NCI-H146 treated with DMSO at 0.1 percent for 48 hours (cell line): ENCODE data around the gene SLC25A26.
"Not testable (repeated sequence)": the region's sequence is repeated elsewhere in the genome, so short reads cannot be mapped to it uniquely, and the experiment has no call there.

Source experiments
- DNase-seq: peaks from one replicate; lab custom pipeline; 2025; ENCODE audit not compliant: unreplicated experiment; lab: John Stamatoyannopoulos, UW

Gene SLC25A26

DNA sequence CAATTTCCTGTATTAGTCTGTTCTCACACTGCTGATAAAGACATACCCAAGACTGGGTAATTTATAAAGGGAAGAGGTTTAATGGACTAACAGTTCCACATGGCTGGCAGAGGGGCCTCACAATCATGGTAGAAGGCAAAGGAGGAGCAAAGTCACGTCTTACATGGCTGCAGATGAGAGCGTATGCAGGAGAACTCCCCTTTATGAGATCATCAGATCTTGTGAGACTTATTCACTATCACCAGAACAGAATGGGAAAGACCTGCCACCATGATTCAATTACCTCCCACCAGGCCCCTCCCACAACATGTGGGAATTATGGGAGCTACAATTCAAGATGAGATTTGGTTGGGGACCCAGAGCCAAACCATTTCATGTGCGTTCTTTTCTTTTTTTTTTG is 5.3 kb downstream of the SLC25A26 start:
- DNase-seq: not testable (repeated sequence)

DNA sequence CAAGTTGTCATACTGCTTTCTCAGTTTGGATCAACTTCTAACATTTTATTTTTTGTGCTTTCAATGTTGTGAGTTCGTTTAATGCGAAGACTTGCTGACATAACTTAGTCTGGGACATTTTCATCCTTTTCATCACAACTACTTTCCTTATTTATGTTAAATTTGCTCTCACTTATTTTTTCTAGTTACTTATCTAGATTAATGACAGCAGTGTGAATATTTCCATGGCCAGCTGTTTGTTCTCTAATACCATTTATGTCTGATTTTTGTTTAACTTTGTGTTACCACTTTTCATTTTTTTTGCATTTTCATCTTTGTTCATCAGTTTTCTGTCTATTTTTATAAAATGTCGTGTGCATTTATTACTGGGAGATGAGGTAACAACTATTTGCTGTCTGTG is 6.2 kb downstream of the SLC25A26 start:
- no peak for DNase-seq

DNA sequence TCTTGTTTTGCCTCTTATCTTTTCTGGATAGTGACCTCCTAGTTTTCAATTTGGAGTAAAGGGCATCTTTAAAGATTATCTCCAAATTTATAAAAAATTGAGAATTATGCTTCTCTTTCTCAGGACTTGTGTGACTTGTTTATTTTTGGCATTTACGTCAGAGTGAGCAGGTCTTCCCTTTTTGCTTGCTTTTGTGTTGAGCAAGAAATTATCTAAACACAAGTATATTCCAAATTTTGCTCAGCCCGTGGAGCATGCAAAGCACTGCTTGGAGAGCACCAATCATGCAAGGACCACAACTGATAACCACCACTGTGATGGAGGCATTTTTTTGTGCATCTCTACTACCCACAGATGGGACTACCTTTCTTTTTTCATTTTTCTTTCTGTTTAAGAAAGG is 7.1 kb downstream of the SLC25A26 start:
- no peak for DNase-seq

DNA sequence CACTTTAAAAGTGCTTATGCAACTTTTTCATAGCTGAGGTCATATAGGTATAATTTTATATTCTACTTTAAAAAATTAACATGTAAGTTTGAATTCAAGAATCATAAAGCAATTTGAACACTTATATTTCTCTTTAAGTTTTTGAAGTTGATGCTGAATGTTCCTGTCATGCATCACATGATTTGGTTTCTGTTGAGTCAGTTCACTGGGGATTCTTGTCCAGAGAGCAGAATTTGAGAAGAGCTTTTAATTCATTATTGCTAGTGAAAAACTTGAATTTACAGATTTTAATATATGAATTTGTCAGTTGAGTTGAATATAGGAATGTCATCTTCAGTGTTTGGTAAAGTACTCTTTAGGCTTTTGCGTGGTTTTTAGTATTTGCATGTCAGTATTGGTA is 7.9 kb downstream of the SLC25A26 start:
- no peak for DNase-seq

DNA sequence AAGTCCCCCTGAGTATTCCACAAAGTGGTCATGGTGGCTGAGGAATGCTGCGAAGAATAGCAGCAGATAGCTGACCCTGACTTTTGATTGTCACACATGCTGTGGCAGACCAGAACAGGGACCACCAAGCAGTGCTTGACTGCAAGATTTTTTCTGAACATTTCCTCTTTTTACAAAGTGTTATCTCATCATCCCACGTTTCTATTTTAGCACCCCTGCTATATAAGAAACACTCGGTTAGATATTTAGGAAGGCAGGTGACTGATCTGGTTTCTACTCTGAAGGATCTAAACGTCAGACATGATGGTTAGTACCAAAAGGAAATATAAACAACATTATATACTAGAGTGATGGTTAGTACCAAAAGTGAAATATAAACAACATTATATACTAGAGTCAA is 9.1 kb downstream of the SLC25A26 start:
- no peak for DNase-seq

DNA sequence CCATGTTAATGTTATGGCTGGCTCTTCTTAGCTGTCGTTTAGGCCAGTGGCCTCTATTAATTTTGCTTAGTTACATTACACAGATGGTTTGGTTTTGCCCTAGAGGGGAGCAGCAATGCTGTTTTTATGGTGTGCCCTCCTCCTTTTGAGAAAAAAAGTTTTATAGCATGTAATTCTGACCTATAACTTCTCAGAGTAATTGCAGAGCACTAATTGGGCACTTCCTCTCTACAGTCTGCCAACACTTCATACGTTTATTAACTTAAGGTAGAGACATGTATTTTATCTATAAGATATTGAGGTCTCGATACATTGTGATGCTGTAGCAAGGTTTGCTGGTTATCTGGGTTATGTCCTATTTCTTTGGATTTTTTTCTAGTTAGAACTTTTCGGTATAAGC is 12.2 kb downstream of the SLC25A26 start:
- no peak for DNase-seq

DNA sequence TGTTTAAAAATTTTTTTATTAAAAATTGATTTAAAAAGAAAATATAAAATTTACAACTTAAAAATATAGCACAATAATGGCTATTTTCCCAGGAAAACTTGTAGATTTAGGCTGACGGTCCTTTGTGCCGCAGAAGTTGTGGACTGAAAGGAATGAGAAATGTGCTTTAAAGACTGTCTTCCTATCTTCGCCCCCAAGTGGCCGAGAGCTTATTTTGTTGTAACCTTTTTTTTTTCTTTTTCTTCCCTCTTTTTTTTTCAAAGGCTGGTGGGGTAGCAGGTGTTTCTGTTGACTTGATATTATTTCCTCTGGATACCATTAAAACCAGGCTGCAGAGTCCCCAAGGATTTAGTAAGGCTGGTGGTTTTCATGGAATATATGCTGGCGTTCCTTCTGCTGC is 15.5 kb downstream of the SLC25A26 start:
- no peak for DNase-seq

DNA sequence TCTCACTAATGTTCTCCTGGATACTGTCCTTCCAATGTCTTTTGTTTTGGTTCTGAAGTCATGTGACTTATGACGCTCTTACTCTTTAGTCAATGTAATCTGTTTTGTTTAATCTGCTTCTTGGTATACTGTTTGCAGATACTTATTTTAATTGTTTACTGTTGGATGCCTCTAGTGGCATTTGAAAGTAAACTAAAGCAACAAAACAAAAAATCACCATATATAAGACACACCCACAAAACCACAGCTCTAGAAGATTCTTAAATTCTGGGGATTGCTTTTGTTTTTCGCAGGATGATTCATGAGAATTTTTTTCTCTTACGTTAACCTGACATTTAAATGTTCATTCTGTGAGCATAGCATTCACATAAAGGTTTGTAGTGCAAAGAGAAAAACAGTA is 16.8 kb downstream of the SLC25A26 start:
- no peak for DNase-seq

DNA sequence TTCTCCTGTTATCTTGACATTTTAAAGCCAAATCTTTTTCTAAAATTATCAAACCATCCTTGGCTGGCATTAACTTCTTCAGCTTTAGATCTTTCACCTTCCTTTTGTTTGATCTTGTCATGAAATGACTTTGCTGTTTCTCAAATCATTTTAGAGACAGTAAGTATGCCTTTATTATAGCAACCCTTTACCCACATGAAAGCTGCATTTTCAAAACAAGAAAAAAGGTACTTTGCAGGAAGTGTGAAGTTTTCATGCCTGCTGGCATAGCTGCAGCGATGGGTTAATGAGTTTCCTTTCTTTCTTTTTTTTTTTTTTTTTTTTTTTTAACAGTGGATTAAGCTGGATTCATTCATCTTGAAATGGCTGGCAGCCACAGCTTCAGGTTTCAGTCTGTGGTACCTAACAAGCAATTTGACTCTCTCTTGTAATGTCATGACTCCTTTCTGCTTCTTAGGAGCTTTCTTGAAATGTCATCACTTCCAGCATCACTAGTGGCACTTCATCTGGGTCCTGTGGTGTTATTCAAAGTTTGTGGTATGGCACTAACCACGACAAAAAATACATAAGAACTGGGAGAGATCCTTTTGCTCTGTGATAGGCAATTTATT is 18.8 kb downstream of the SLC25A26 start:
- DNase-seq: no peak

DNA sequence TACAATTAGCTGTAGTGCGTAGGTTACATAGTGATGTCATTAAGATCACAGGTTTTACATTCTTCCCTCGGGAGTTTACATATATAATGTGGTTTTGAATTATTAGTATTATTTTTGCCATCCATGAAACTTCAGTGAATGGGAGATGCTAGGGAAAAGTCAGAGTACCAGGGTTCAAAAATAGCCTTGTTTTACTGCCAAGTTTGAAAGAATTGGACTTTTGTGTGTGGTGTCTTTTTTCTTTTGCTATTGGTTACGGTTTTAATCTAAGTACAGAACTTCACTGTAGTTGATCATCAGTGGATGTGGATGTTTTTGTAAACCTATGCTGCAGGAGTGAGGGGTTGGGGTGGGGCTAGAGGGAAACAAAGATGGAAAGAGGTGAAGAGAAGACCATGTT is 20.7 kb downstream of the SLC25A26 start:
- no peak for DNase-seq

DNA sequence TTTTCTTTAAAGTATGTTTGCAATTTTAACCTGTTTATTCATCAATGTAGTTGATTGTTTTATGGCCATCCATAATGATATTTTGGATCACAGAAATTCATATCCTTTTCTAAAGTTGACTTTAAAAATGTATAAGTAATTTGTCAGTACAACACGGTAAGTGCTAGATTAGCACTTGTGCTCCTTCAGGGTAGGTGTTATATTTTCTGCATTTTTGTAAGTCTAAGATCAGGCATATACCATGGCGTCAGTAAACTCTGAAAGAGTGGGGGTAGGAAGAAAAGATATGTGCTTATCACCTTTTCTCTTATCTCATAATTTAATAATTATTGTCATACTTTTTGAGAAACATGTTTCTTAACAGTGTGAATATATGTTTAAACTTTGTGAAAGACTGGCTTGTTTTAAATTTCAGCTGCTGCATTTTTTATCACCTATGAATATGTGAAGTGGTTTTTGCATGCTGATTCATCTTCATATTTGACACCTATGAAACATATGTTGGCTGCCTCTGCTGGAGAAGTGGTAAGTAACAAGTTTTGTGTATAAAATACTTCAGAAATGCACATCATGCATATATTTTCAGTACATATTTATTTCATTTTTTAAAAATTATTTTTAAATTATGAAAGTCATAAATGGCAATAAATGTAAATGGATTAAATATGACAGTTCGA is 22.1 kb downstream of the SLC25A26 start:
- DNase-seq: no peak

DNA sequence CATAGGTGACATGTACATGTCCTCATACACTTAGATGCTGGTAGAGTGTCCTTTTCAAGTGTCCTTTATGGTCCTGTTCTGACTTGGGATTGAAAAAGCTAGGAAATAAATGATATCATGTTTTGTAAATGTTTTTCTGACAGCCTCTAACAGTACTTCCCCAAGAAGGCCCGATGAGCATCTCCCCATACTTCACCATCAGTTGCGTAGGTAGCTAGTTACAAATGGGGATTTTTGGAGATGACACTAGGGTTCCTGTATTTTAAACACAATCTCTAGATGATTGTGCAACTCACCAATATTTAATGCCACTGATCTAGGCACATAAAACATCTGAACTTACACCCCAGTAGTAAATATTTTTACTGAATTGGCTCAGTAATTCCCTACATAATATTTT is 27.8 kb downstream of the SLC25A26 start:
- DNase-seq: no peak

DNA sequence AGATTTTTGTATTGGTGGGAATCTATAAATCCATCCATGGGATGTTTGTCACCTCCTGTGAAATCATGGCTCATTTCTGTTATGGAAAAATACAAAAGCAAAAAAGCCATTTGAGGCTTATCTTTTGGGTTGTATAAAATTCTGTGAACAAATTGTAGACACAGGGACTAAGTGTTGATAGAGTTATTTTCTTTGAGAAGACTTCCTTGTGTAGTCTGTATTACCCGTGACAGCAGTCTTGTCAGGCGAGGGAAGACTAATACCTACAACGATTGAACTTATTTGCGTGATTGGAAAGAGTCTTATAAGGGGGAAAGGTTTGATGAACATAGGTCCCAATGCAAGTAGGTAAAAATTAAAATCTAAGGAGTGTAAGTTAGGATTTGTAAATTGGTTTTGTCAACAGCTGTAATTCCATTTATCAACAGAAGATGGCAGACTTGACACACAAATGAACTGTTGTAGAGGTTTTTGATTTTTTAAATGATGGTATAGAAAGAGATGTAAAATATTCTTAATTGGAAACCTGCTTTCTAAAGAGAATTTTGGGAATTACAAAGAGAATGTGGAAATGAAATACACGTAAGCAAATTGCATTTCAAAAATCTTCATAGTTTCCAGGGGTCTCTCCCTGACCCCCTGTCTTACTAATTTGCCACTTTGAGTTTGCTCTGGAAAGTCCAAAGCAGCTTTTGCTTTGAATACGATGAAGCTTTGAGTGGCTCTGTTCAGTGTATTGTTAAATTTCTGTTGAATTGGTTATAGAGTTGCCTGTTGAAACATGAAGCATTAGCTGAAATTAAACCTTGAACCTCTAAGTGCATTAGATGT is 33.2 kb downstream of the SLC25A26 start:
- DNase-seq: no peak

DNA sequence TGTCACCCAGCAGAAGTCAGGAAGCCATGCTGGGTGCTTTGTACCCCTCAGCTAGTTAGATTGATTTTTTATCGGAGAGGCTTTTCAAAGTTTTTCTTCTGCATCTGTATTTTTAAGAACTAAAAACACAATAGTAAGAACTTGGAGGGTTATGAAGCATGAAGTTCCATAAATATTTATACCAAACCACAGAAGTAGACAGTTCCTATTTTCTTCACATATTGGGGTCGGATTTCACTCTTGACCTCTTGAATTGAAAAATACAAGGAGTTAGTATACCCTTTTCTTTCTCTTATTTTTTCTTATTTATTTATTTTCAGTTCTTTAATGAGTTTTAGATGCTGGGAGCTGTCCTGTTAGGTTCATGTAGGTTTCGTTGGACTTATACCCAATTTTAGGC is 35.1 kb downstream of the SLC25A26 start:
- no peak for DNase-seq

DNA sequence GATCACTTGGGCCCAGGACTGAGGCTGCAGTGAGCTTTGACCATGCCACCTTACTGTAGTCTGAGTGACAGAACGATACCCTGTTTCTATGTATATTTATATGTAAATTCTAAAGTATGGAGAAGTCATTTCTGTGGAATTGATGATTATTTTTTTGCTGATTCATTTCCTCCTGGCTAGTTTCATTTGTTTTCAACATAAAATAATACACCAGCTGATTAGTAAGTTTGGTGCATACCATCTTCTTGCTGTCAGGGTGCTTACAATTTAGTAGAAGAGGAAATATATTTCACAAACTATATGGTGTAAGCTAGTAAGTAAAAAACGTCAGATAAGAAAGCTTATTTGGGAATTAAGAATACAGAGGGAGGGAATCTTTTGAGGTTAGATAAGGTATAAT is 36.0 kb downstream of the SLC25A26 start:
- no peak for DNase-seq

DNA sequence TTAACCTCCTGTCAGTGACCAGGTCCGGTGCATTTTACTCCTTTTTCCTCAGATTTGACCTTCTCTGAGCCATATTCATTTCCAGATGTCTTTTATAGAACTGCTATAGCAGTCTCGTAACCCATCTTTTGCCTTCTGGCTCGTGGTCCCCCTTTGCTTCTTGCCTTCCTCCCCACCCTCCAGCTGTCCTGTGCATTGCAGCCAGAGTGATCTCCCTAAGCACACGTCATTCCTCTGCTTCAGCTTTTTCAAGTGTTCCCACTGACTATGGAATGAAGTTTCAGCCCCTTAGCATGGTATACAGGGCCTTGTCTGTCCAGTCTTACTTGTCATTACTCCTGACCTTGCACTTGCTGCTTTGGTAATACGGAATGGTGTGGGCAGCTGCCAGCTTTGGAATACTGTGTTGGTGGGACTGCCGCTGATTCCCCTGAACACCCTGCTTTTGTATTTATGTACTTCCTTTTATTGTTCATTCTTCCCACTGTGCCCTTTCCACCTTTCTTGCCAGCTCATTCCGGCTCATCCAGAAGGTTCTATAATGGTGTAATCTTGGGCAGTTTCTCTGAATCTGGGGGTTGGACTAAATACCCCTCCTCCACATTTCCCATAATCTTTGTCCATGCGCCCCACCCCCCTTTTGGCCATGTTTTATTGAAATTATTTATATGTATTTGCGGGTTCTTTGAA is 38.9 kb downstream of the SLC25A26 start:
- DNase-seq: no peak

DNA sequence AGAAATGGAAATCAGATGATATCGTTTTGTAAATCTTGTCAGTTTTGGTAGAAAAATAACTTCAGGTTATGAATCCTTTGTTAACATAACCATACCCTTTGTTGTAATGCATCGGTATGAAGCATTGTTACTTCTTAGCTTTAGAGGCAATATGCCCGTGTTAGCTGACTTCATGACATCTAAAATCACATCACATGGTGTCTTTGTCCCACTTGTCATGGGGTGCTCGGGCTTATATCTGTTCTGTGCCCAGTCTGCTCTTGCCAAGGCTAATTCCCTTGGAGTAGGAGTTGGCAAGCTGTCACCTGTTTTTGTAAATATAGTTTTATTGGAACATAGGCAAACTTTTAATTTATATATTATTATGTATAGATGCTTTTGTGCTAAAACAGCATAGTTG is 39.6 kb downstream of the SLC25A26 start:
- DNase-seq: no peak

DNA sequence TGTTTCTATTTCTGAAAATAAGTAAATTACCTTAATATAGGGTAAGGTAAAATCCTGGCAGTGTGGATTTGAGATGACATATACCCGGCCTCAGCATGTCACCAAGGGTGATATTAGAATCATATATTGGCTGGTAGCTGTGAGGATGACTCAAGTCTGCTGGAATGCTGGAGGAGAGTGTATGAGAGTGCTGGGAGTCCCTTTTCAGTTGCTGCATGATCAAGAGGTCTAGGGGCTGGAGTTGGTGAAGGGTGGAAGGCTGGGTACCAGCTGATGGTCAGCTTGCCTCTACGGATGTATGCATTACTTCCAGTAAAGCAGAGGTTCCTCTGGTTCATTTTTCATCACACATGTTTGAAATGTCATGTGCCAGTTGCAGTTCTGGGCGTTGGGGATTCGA is 40.6 kb downstream of the SLC25A26 start:
- DNase-seq: no peak

DNA sequence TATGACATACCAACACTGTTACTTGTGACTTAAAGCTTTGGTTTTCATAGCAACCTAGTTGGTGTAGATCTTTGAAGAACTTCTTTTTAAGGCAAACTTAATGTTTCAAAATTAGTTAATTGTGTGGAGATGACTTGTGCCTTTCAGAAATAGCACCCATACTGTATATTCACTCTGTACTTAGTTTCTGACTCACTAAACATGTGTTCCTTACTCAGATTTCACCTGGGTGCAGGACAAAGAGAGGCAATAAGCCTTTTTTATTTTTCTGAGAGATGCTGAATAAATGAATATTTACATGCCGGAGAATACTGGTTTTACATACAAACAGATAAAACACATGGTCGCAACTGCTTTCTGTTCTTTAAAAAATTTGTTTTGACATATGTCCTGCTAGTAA is 44.8 kb downstream of the SLC25A26 start:
- no peak for DNase-seq

DNA sequence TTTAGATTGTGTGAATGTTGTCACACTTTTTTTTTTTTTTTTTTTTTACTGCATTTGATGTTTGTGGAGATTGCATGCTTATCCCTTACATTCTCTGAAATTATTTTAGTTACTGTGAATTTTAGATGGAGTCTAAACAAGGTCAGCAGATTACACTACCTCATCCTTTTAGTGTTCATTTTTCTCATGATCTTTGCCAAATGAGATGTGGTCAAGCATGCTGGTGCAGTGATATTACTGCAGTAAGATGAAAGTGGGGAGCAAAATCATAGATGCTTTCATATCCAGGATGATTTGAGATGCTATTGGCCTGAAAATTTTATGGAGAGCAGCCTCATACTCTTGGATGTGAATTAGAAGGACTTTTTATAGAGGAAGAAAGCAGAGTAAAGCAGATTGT is 45.8 kb downstream of the SLC25A26 start:
- no peak for DNase-seq

DNA sequence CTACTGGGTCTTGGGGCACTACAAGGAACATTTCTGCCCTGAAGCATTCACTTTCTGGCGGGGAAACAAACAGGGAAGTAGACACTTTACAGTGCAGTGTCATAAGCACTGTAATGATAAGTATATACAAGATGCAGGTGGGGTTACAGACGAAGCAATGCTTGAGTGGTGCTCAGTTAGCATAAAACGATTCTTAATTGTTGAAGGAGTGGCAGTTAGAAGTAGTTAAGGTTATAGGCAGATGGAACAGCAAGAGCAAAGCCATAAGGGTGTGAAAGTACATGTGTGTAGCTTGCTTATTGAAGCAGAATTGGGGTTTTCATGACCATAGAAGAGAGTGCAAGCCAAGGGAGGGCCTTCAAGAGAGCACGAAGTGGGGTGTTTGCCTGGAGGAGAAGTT is 46.2 kb downstream of the SLC25A26 start:
- no peak for DNase-seq

DNA sequence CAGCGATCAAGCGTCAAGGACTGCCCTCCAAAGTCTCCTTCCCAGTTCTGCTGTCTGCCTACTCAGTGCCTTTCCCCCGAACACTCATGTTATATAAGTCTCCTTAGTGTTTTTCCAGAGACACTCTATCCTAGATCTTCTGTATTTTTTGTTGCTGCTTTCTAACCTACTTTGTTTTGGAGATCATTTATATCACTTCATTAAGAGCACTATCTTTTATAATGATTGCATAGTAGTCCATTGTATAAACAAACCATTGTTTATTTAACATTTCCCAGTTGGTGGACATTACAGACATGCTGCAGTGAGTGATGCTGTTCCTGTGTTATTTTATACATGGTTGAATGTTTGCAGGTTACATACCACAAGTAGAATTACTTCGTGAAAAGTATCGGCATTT is 47.1 kb downstream of the SLC25A26 start:
- DNase-seq: no peak
